HG03280 (cell line): ENCODE data around the gene SAMD4A.
"Not testable (repeated sequence)": the region's sequence is repeated elsewhere in the genome, so short reads cannot be mapped to it uniquely, and the experiment has no call there.

Experiments used
- ATAC-seq: cut with Tn5 transposase; IDR thresholded peaks from one replicate; pipeline ENCODE4 v1.9.1; 2021; ENCODE audit warnings: mild to moderate bottlenecking, moderate library complexity; ENCODE audit not compliant: unreplicated experiment

The SAMD4A gene

DNA sequence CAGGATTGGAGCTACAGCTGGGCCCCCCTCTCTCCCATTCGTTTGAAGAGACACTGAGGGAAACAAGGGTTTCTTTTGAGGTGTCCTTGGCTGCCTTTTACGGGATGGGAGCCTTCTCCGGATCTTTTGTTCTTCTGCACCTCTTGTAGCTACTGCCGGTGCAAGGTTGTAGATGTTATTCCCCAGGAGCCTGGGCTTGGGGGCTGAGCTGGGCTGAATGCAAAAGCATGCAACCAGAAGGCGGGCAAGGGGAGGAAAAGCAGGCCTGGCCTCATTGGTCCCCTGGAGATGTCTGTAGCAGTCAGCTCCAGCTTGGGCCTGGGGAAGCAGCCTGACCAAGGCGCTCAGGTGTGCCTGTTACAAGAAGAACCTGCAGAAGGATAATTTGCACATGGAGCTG, 225.4 kb downstream of the SAMD4A start:
- no peak for ATAC-seq

DNA sequence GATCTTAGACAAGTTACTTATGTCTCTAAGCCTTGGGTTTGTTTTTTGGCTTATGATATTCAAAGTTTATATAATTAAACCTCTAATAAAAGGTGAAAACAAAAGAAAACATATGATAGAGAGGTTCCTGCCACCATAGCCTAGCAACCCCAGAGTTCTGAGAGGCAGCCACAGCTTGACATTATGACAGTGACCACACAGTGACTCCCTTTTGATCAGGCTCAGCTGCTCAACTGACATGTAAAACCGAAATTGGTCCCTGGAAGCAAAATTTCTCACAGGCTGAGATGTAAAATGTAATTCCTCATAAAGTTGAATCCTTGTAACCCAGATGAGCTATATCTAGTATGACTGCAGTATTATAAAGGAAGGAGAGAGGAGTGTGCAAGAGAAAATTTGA, 227.2 kb downstream of the SAMD4A start:
- no peak for ATAC-seq

DNA sequence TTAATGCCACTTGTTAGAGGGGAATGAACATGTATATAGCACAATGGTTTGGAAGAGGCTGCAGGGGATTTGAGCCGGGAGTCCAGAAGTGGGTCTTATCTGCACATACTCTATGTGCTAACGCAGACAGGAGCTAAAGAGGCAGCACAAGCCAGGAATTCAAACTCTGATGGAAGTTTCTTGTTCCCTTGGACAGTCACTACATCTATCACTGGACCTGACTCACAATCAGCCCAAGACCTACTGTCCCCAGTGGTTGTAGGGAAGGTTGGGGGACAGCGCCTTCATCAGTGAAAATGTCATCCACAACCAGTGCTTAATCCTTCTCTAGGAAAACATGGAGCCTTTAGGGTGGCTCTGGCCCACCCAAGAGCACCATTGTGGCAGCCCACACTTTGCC, 227.9 kb downstream of the SAMD4A start:
- no peak for ATAC-seq

DNA sequence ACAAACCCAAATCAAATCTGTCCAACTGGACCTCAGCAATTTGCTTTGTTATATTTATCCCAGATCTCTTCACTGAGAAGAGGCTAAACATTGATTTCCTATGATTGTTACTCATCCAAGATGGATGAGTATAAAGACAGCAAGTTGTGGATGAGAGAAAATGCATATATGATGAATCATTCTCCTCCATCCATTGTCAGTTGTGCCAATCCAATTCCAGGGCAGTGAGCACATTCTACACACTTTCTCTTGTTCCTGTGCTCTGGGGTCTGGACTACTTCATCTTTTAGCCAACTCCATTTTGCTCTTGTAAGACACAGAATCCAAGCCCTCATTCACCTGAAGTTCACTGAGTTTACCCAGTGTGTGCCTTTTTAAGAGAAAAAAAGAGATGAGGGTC, 230.0 kb downstream of the SAMD4A start:
- ATAC-seq: no peak

DNA sequence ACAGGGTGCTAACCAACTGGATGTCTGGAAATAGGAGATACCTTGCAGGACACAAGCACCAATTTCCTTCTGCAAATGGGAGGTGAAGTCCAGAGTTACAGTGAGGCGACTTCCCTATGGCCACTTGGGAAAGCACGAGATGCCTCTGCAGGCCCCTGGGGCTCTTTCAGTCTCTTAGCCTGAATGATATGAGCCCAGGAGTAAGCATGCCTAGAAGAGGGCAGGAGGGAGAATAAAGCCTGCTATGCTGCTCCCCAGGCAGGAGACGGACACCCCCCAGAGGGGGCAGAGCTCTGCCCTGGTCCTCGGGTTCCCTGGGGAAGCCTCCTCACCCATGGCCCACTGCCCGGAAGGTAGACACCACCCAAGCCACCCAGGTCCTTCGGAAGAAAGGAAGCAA, 230.6 kb downstream of the SAMD4A start:
- no peak for ATAC-seq

DNA sequence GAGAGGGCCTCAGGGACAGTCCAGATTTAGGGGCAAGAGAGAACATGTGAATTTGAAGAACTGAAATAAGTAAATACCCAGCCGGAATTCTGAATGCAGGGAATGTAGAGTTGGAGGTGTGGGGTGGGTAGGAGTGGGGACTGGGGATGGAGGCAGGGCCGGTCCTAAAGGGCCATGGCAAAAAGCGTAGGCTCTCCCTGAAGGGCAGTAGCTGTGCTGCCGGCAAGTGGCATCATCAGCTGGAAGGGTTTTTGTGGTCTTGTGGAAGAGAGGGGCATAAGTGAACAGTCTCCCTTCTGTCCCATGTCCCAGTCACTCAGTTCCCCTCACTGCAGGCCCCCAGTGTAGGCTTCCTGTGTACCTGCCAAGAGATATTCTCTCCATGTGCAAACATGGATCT, 231.1 kb downstream of the SAMD4A start:
- no peak for ATAC-seq

DNA sequence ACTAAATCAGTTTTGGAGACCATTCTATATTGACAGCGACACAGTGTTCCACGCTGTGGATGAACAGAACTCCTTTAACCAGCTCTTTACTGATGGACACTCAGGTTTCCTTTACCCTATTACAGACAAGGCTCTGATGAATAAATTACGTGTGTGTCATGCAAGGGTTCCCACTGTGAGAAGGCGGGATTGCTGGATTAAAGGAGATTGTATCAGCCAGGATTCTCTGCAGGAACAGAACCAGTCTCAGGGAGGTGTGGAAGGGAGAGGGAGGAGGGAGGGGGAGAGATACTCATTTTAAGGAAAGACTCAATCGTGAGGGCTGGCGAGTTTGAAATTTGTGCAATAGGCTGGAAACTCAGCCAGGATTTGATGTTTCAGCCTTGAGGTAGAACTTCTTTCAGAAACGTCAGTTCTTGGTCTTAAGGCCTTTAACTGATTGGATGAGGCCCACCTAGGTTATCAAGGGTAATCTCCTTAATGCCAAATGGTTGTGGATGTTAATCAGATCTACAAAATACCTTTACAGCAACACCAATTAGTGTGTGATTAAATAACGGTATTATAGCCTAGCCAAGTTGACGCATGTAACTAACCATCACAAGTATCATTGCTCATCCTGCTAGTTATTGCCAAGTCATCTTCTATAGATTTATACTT, 231.7 kb downstream of the SAMD4A start:
- no peak for ATAC-seq

DNA sequence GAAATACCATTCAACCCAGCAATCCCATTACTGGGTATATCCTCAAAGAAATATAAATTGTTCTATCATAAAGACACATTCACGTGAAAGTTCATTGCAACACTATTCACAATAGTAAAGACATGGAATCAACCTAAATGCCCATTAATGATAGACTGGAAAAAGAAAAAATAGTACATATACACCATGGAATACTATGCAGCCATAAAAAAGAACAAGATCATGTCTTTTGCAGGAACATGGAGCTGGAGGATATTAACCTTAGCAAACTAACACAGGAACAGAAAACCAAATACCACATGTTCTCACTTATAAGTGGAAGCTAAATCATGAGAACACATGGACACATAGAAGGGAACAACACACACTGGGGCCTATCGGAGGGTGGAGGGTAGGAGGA, 234.6 kb downstream of the SAMD4A start:
- ATAC-seq: not testable (repeated sequence)

DNA sequence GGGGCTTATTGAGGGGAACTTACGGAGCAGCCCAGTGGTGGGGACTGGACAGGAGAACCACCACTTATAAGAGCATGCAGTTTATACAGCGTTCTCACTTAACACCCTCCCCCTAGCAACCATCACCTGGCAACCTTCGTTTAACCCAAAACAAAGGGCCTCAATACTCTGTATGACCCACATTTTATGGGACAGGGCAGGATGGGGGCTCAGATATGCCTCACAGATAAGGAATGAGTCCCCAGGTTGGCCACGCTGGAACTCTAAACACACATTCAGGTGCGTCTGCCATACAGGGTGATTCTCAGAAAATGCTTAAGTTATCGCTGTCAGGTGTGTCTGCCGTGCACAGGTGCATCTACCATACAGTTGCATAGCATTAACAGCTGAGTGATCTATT, 236.5 kb downstream of the SAMD4A start:
- no peak for ATAC-seq

DNA sequence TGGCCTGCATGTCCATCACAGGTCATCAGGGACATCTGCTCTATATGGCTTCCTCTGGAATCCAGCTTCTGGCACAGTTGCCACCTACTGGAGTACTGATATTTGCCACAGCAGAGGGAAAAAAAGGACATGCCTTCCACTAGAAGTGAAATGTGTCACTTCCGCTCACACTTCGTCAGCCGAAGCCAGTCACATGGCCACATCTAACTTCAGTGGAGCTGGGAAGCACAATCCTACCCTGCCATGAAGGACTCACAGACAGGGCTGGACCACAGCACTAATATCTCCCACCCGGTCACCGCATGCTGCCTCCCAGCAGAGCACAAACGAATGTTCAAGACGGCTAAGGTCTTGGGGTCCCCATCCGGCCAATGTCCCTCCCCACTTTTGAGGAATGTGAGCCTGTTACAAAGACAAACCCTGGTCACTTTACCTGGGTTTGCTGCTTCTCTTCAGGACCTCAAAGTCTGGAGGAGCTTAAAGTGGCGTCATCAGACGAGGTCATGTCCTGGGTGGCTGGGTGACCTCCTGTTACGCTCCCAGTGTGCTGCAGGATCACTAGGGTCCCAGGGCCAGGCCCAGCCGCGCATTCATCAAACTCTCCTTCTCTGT, 237.1 kb downstream of the SAMD4A start:
- no peak for ATAC-seq

DNA sequence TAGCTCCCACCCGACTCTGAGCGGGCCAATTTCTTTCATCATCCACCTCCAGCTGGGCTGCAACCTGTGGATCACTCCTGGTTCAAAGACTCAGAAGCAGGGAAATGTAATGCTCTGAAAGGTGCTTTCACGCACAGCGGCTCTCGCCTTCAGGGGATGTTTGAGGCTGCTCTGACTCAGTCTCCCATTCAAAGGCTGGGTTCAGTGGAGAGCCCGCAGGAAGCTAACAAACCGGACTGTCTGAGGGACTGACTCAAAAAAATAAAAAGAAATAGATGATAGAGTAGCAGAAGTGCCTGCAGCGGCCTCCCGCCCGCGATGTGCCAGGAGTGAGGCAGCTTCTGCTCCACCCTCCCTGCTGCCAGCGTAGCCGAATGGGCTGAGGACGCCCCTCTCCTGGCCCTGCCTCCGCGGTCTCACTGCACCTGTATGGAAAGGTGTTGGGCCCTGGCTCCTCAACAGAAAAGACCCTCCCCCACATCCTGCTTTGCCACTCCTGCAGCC, 237.7 kb downstream of the SAMD4A start:
- ATAC-seq: no peak

DNA sequence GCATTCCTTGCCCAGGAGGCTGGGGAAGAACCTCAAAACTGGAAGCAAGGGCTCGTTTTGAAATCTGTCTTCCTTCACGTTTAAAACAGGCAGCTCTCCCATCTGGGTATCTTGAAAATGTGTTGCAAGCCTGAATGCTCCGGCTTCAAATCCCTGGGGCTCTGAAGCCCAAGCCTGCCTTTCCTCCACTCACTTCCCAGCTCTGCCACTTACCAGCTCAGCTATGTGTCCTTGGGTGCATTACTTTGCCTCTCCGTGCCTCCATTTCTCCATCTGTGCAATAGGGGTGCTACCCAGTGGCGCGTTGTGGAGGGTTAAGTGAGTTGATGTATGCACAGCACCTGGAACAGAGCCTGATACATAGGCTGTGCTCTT, 238.1 kb downstream of the SAMD4A start:
- ATAC-seq: no peak

DNA sequence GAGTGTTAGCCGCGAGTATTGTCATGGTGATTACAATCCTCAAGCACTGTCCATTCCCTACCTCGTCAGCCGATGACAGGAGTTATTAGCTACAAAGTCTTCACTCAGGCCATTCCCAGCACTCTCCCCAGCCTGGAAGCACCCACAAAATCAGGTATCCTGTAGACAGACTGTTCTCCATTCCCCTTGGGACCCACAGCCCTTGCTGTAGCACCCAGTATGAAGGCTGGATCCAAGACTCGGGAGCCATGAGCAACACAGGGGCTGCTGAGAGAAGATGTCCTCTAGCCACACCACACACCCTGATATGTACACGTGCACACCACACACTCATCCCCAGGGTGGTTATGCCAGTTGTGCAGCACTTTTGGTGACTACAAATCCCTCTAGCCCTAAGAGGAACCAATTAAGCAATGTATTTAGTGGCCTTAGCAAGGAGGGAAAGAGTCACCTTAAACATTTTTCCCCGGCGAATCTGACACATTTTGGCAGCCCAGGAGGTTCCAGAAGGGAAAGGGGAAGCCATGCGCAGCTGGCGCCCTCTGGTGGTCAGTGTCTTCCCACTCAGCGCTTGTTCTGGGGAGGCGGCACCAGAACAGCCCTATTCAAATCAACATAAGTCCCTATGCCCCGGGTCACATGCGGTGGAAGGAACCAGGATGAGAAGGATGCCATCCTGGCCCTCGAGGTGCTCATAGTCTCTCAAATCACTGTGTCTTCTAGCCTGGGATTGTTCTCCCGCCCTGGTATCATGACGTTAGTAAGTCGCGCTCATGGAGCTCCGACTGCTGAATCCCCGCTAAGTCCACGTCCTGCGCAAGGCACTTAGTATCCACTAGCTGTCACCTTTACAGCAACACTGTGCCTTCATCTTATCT, 238.8 kb downstream of the SAMD4A start:
- peak; percentile 67 for ATAC-seq

DNA sequence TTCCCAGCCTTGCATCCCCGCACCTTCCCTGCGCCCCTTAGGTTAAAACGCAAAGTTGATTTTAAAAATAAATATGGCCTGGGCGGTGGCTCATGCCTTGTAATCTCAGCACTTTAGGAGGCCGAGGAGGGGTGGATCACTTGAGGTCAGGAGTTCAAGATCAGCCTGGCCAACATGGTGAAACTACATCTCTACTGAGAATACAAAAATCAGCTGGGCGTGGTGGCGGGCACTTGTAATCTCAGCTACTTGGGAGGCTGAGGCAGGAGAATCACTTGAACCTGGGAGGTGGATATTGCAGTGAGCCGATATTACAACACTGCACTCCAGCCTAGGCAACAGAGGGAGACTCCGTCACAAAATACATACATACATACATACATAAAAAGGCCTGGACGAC, 239.7 kb downstream of the SAMD4A start:
- no peak for ATAC-seq

DNA sequence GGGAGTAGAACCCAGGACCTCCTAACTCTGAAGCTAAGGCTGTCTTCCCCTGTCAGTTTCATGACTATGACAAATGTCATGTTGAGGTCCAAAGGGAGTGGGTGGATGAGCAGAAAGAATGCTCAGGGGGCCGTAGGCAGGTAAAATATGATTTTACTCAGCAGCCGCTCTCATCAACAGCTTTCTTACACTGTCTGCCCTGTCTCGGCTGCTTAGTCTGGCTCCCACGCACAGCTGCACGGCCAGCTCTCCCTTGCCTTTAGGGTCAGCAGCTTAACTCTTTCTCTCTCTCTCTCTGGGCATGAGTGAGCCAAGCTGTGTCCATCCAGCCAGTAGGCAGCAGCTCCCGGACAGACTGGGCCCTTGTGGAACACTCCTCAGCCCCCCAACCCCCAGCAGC, 240.5 kb downstream of the SAMD4A start:
- no peak for ATAC-seq

DNA sequence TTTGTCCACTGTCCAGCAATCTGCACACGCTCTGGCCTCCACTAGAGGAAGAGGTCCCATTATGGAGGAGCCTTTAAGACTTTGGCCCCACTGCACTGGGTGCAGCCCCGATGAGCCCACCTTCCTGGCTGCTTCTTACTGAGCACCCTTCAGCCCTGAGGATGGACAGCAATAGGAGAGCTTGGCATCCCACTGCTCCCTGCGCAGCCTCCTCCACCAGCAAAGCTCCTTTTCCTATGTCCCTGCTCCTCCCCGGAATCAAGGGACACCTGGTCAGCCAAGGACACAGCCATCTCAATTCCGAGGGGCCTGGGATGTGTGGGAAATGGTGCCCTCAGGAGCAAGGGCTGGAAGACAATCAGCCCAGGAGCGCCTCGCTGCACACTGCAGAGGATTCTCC, 241.0 kb downstream of the SAMD4A start:
- no peak for ATAC-seq

DNA sequence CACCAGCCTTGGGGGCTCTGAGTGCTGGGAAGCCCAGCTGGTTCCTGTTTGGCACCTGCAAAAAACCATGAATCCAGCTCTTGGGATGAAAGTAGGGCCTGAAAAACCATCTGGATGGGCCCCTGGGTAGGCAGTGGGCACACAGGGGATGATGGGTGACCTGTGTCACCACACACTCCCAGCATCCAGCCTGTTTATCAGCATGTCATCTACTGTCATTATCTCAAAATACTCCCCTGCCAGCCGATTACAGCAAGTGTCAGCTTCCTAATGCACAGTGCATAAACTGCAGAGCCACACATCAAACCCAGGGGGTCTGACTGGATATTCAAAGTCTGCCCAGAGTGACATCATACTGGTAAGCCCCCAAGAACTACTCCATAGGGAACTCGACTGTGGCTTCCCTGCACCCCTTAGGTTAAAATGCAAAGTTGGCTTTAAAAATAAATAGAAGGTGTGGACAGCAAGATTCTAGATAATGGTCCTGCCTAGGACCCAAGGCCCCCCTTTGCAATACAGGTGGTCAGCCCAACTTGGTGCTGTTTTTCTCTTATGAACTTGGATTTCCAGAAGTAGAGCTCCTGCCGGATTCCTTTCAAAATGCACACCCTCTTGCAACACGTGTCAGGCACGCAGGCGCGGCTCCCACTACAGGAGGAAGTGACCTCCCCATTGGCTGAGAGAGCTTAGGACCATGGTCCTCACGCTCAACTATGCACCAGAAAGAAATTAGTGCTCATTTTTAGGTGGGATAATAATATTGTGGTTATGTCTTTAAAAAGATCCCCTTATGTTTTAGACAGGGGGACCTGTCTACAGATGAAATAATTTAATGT, 241.6 kb downstream of the SAMD4A start:
- no peak for ATAC-seq

DNA sequence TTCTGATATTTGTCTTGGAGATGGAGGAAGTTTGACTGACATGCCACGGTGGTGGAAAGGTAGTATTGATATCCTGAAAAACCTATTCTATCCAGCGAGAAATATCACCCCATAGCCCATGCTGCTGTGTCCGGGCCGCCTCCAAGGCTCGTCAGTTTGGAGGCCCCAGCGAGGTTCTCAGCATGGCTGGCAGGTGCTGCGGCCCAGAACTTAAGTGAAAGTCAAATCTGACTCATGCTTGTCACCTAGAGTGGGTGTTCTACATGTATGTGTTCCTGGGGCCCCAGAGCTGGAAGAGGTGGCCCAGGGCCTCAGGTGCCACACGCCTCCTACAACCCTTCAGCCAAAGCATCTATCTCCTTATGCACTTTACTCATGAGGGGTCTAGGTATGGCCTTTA, 242.8 kb downstream of the SAMD4A start:
- no peak for ATAC-seq

DNA sequence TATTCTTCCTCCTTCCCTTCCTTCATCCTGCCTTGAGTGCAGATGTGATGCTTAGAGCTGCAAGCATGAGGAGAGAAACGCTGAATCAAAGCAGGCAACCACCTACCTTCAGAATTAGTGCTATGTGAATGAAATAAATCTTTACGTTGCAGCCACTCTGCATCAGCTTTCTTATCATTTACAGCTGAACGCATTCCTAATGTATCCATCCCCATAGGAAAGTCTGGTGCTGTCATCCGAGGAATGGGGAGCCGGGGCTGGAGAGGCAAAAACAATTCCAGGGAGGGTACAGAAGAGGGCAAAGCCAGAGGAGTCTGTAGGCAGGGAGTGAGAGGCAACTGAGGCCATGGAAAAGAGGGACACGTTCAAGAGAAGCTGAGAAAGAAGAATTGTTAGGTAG, 245.7 kb downstream of the SAMD4A start:
- ATAC-seq: no peak

DNA sequence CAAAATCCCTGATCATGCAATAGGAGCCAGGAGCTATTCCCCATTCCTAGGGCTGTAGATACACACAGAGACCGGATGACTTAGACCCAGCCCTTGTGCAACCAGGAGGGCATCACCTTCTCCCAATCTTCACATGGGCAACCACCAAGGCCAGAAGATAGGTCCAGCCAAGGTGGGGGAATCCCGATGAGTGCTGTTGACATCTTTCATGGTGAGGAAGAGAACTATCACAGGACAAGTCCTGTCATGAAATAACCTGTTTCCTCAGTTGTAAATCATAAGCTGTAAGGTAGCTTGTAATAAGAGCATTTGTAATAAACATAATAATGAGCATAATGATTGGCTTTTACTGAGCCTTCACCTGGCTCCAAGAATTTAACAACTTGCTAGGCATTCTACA, 246.2 kb downstream of the SAMD4A start:
- no peak for ATAC-seq

DNA sequence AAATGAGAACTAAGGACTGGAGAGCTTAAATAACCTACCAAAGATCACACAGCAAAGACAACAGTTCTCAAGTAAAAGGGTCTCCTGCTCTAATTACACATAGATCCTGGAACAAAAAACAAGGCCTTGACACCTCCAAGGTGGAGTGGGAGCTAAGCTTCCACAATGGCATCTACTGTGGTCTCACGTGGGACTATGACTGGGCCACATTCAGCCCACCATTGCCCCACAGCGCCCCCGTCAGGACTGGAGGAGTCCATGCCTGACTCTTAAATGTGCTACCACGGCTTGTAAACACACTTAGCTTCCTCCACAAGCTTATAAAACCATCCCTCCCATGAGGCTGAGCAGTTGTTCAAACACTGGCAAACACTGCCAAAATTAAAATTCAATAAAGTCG, 247.1 kb downstream of the SAMD4A start:
- no peak for ATAC-seq
